Fibroblast of villous mesenchyme (primary cell): ENCODE measurements around the gene RNF138. TPM values are rescaled to one million over a fixed set of nuclear protein-coding genes. Genes with fewer than 3 reads are reported as not detected.
"Not testable (repeated sequence)": the region's sequence is repeated elsewhere in the genome, so short reads cannot be mapped to it uniquely, and the experiment has no call there.

ENCODE experiments used
- DNase-seq: peaks from one replicate; pipeline ENCODE4 v3.0.0-alpha.2; 2010; ENCODE audit warnings: low read depth
- H3K4me3 ChIP-seq: 2 replicates; pipeline ENCODE4 v1.5.1; 2011; ENCODE audit warnings: low read depth, mild to moderate bottlenecking, low read length
- total RNA-seq: library from RNA; depleted of rRNA; stranded (reverse); fragments of >200 nt; gene quantifications from 2 replicates; pipeline ENCODE4 v1.2.3, GENCODE V29; 2012
- TF ChIP-seq, protein P1 (sequence below): IDR thresholded peaks from 2 replicates; pipeline ENCODE4 v1.5.1; 2012; ENCODE audit warnings: low read depth, mild to moderate bottlenecking, low read length; ENCODE audit not compliant: insufficient read depth

RNF138 gene
- total RNA-seq, 1 donor: 35.4 TPM

GRCh38 chr18:32086881-32087280 is 4.8 kb upstream of the RNF138 start:
- TF ChIP-seq, protein P1, sequence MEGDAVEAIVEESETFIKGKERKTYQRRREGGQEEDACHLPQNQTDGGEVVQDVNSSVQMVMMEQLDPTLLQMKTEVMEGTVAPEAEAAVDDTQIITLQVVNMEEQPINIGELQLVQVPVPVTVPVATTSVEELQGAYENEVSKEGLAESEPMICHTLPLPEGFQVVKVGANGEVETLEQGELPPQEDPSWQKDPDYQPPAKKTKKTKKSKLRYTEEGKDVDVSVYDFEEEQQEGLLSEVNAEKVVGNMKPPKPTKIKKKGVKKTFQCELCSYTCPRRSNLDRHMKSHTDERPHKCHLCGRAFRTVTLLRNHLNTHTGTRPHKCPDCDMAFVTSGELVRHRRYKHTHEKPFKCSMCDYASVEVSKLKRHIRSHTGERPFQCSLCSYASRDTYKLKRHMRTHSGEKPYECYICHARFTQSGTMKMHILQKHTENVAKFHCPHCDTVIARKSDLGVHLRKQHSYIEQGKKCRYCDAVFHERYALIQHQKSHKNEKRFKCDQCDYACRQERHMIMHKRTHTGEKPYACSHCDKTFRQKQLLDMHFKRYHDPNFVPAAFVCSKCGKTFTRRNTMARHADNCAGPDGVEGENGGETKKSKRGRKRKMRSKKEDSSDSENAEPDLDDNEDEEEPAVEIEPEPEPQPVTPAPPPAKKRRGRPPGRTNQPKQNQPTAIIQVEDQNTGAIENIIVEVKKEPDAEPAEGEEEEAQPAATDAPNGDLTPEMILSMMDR: no peak
- H3K4me3 ChIP-seq: no peak overlapping the region
- no peak for DNase-seq

- DNase-seq, H3K4me3 ChIP-seq: not testable (repeated sequence)
These were observed 843 bp upstream of the RNF138 start for GRCh38 chr18:32090831-32091230.

DNA sequence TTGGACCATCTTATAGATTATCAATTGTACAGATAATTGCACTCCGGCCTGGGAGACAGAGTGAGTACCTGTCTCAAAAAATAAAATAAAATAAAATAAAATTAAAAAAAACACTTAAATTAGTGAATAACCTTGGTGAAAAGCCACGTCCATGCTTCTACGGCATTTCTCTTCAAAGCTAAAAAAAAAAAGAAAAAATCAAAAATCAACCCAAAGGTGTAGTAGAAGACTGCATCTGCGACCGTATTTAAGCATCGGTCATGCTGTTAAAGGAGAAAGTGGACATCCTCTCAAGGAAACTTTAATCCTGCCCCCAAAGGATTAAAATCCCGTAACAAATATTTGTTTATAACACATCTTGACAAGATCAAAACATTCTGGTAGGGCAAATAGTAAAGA is 350 bp upstream of the RNF138 start:
- H3K4me3 ChIP-seq: peak overlapping the region; percentile 69
- DNase-seq: no peak
- TF ChIP-seq, protein P1: no peak

GRCh38 chr18:32092422-32093101 is 888 bp downstream of the RNF138 start:
- TF ChIP-seq, protein P1: no peak
- H3K4me3 ChIP-seq: peak overlapping the region; percentile 93
- peak; percentile 97 for DNase-seq

- DNase-seq: peak; percentile 74
- TF ChIP-seq, protein P1: no peak
- peak overlapping the region; percentile 93 for H3K4me3 ChIP-seq
These were observed 1.4 kb downstream of the RNF138 start for GRCh38 chr18:32093102-32093511.

DNA sequence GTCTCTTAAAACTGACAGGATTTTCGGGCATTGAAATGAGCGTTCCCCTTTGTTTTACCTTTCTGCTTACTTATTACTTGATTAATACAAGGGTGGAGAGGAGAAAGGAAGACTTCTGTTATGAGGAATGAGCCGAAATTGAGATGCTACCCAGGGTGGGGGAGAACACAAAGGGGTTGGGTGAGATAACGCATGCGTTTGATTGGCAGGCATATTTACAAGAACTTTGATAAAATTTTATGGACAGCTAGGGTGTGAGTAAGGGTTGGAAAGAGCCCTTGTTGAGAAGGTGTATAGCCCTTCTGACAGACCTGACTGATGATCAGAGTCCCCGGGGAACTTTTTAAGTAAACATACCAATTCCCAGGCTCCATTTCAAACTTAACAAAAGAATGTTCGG is 1.8 kb downstream of the RNF138 start:
- peak overlapping the region; percentile 93 for H3K4me3 ChIP-seq
- DNase-seq: no peak
- TF ChIP-seq, protein P1: no peak

GRCh38 chr18:32095192-32095899 is 3.7 kb downstream of the RNF138 start:
- H3K4me3 ChIP-seq: no peak overlapping the region
- TF ChIP-seq, protein P1: no peak
- DNase-seq: no peak
